Kidney epithelial cell (primary cell): ENCODE data around the gene ACAD11. TPM values are rescaled to one million over a fixed set of nuclear protein-coding genes. Genes with fewer than 3 reads are reported as not detected.
A peak's percentile ranks its signal among the peaks of the same experiment; 100 is the strongest.

Experiments used
- DNase-seq: peaks from one replicate; pipeline ENCODE4 v3.0.0-alpha.2; 2010; ENCODE audit warnings: low read depth
- H3K27me3 ChIP-seq: 2 replicates; pipeline ENCODE4 v1.6.0; 2011; ENCODE audit warnings: low read length; ENCODE audit not compliant: control insufficient read depth, insufficient read depth
- H3K36me3 ChIP-seq: 2 replicates; pipeline ENCODE4 v1.5.1; 2011; ENCODE audit warnings: low read length; ENCODE audit not compliant: control insufficient read depth, insufficient read depth
- H3K4me3 ChIP-seq: 2 replicates; pipeline ENCODE4 v1.5.1; 2011; ENCODE audit warnings: low read depth, mild to moderate bottlenecking, control low read depth, low read length
- CTCF ChIP-seq: IDR thresholded peaks from 2 replicates; pipeline ENCODE4 v1.5.1; 2011; ENCODE audit warnings: mild to moderate bottlenecking, moderate library complexity, low read length, control low read depth, inconsistent platforms; ENCODE audit not compliant: insufficient read depth, poor library complexity, severe bottlenecking
- total RNA-seq: library from RNA; depleted of rRNA; stranded (reverse); fragments of >200 nt; gene quantifications from 2 replicates; pipeline ENCODE4 v1.2.3, GENCODE V29; 2015

The ACAD11 gene
- total RNA-seq, 1 donor from 2014 or later: 24.7 TPM

- DNase-seq: no peak
- no peaks in the 10 kb centered on the region for H3K27me3 ChIP-seq
- peak overlapping the region; percentile 88 for H3K4me3 ChIP-seq
- no peaks in the 10 kb centered on the region for H3K36me3 ChIP-seq
- no peak for TF ChIP-seq CTCF
Measured at GRCh38 chr3:132661101-132661500, 1.5 kb upstream of the ACAD11 start.

- DNase-seq: no peak
- no peak for TF ChIP-seq CTCF
- Histone ChIP-seq H3K36me3 (no peaks in the 10 kb centered on the region), H3K4me3 (peak overlapping the region; percentile 88), H3K27me3 (no peaks in the 10 kb centered on the region)
Measured at GRCh38 chr3:132660811-132661070, 1.1 kb upstream of the ACAD11 start.

GRCh38 chr3:132660052-132660810 lies 622 bp upstream of the ACAD11 start, which contains the start of gene UBA5:
Gene UBA5, plus strand, starts transcription at chr3:132660329. Its CDS starts 209 bp downstream, at chr3:132660538.
- Histone ChIP-seq H3K36me3 (no peaks in the 10 kb centered on the region), H3K4me3 (peak within 1 kb of the TSS; percentile 88), H3K27me3 (no peaks in the 10 kb centered on the region)
- TF ChIP-seq CTCF: no peak
- DNase-seq: no peak

- peak overlapping the region; percentile 88 for H3K4me3 ChIP-seq
- no peak for TF ChIP-seq CTCF
- DNase-seq: no peak
- no peaks in the 10 kb centered on the region for H3K36me3 ChIP-seq
- H3K27me3 ChIP-seq: no peaks in the 10 kb centered on the region
Measured at GRCh38 chr3:132659000-132659364, 627 bp downstream of the ACAD11 start.

GRCh38 chr3:132657869-132658747 lies 1.5 kb downstream of the ACAD11 start:
- TF ChIP-seq CTCF: no peak
- no peaks in the 10 kb centered on the region for H3K27me3 ChIP-seq
- no peak for DNase-seq
- no peak overlapping the region for H3K4me3 ChIP-seq
- H3K36me3 ChIP-seq: no peaks in the 10 kb centered on the region
